Measurements from ENCODE around the gene EEF1AKMT3.

The EEF1AKMT3 gene

GRCh38 chr12:57730336-57731067, 41.9 kb upstream of the EEF1AKMT3 start:
- in situ Hi-C loops (cut with MboI; ENCODE audit: low sequenced_read_pairs): no loop called here
- no peak for DNase-seq (ENCODE audit: low spot score in 2 of 2)
- Histone ChIP-seq H3K4me1 (no peaks in the 10 kb centered on the region), H3K4me3 (no peak overlapping the region), H3K27me3 (ENCODE audit: low read depth) (no peaks in the 10 kb centered on the region; the same call in 1 of the 2 replicates), H3K9me3 (no peaks in the 10 kb centered on the region), H3K36me3 (replicated peaks) (no peaks in the 10 kb centered on the region)

DNA sequence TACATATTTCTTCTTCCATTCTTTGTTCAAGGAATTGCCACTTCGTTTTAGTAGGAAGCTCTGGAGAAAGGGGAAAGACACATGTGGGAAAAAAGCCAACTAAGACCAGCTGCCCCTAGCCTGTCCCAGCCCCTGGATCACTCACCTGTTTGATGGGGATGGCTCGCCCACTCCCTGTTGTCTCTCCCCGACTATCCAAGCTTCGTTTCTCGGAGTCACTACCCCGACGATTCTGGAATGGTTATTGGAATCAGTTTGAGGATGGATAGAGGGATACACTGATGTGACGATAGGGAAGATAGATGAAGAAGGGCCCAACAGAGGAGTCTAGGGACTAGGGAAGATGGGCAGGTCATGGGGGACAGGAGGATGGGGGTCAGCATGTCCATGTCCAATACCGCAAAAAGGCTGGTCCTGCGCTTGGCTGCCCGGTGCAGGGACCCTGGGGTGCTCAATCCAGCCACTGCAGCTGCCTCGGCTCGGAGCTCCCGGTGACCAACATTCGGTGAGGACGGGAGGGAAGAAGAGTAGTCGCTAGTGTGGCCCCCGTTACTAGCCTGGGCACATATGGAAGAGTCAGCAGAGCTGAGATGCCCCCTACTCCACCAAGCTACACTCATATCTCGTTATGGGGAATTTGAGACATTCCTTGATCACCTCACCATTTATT, 40.9 kb upstream of the EEF1AKMT3 start:
- no peak for DNase-seq (ENCODE audit: low spot score in 2 of 2)
- H3K36me3 ChIP-seq (replicated peaks): no peaks in the 10 kb centered on the region
- no peaks in the 10 kb centered on the region for H3K9me3 ChIP-seq
- in situ Hi-C loops (cut with MboI; ENCODE audit: low sequenced_read_pairs): no loop called here
- H3K4me3 ChIP-seq: no peak overlapping the region
- H3K27me3 ChIP-seq (ENCODE audit: low read depth): peaks cover 3% of the 10 kb centered on the region; the same call in 1 of the 2 replicates
- H3K4me1 ChIP-seq: no peaks in the 10 kb centered on the region

GRCh38 chr12:57732270-57732669, 40.1 kb upstream of the EEF1AKMT3 start:
- H3K4me3 ChIP-seq: no peak overlapping the region
- in situ Hi-C loops (cut with MboI; ENCODE audit: low sequenced_read_pairs): no loop called here
- peaks cover 3% of the 10 kb centered on the region; the same call in 1 of the 2 replicates for H3K27me3 ChIP-seq (ENCODE audit: low read depth)
- H3K9me3 ChIP-seq: no peaks in the 10 kb centered on the region
- no peaks in the 10 kb centered on the region for H3K4me1 ChIP-seq
- H3K36me3 ChIP-seq (replicated peaks): no peaks in the 10 kb centered on the region
- no peak for DNase-seq (ENCODE audit: low spot score in 2 of 2)

- H3K4me1 ChIP-seq: no peaks in the 10 kb centered on the region
- in situ Hi-C loops (cut with MboI; ENCODE audit: low sequenced_read_pairs): no loop called here
- DNase-seq (ENCODE audit: low spot score in 2 of 2): no peak
- peaks cover 3% of the 10 kb centered on the region; the same call in 1 of the 2 replicates for H3K27me3 ChIP-seq (ENCODE audit: low read depth)
- no peaks in the 10 kb centered on the region for H3K9me3 ChIP-seq
- no peak overlapping the region for H3K4me3 ChIP-seq
- no peaks in the 10 kb centered on the region for H3K36me3 ChIP-seq (replicated peaks)
Measured at GRCh38 chr12:57732726-57733593, 39.5 kb upstream of the EEF1AKMT3 start.

DNA sequence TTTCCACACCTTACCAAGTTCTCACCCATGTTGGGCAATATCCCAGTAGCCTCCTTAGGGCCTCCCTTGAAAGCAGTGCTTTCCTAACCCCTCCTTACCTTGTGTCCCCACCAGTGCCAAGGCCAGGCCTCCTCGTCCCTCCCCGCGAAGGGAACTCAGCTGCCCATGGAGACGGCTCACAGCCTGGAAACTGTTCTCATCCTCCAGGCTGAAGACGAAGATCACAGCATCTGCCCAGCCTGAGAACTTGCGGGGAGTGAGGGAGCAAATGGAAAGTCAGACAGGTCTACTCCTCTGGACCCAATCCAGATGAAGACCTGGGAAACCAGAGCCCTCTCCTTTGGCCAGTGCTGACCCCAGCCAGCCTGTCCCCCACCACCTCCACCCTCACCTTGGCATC, 38.5 kb upstream of the EEF1AKMT3 start:
- Histone ChIP-seq H3K4me3 (no peak overlapping the region), H3K36me3 (replicated peaks) (no peaks in the 10 kb centered on the region), H3K9me3 (no peaks in the 10 kb centered on the region), H3K27me3 (ENCODE audit: low read depth) (peaks cover 3% of the 10 kb centered on the region; the same call in 1 of the 2 replicates), H3K4me1 (no peaks in the 10 kb centered on the region)
- no peak for DNase-seq (ENCODE audit: low spot score in 2 of 2)
- in situ Hi-C loops (cut with MboI; ENCODE audit: low sequenced_read_pairs): no loop called here

GRCh38 chr12:57734591-57734990, 37.8 kb upstream of the EEF1AKMT3 start:
- Histone ChIP-seq H3K27me3 (ENCODE audit: low read depth) (peaks cover 3% of the 10 kb centered on the region; the same call in 1 of the 2 replicates), H3K9me3 (no peaks in the 10 kb centered on the region), H3K36me3 (replicated peaks) (no peaks in the 10 kb centered on the region), H3K4me3 (no peak overlapping the region), H3K4me1 (no peaks in the 10 kb centered on the region)
- in situ Hi-C loops (cut with MboI; ENCODE audit: low sequenced_read_pairs): no loop called here
- no peak for DNase-seq (ENCODE audit: low spot score in 2 of 2)

DNA sequence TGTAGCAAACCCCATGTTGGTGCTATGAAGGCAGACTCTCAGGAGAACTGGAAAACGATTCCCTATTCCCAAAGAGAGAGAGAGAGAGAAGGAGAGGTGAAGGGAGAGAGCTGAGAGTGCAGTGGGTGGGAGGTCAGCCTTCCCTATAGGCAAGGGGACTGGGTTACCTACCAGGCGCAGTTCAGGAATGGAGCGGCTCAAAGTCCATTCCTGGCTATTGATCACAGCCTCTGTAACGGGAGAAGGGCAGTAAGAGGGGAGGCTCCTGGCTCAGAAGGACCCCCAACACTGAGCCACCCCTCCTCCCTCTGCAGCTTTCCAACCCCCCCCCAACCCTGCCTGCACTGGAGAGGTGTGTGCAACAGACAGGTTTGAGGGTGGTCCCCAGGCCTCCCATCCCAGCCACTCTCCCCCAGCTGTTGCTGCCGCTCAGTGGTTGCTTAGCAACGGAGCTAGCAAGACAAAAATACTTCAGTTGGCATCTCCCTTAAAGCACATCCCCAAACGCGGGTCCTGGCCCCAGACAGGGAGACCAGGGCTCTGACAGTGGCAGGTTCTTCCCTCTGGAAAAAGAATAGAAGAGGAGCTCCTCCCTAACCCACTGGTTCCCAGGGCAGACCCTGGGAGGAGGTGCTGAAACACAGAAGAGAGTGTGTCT, 37.1 kb upstream of the EEF1AKMT3 start:
- no peak for DNase-seq (ENCODE audit: low spot score in 2 of 2)
- no peaks in the 10 kb centered on the region for H3K4me1 ChIP-seq
- peaks cover 3% of the 10 kb centered on the region; the same call in 1 of the 2 replicates for H3K27me3 ChIP-seq (ENCODE audit: low read depth)
- H3K4me3 ChIP-seq: no peak overlapping the region
- H3K9me3 ChIP-seq: no peaks in the 10 kb centered on the region
- in situ Hi-C loops (cut with MboI; ENCODE audit: low sequenced_read_pairs): no loop called here
- H3K36me3 ChIP-seq (replicated peaks): no peaks in the 10 kb centered on the region

- H3K27me3 ChIP-seq (ENCODE audit: low read depth): peaks cover 5% of the 10 kb centered on the region; the same call in 1 of the 2 replicates
- no peak overlapping the region for H3K4me3 ChIP-seq
- no peaks in the 10 kb centered on the region for H3K36me3 ChIP-seq (replicated peaks)
Measured at GRCh38 chr12:57735952-57736740, 36.3 kb upstream of the EEF1AKMT3 start.

GRCh38 chr12:57736741-57737466, 35.5 kb upstream of the EEF1AKMT3 start:
- no peak for DNase-seq (ENCODE audit: low spot score in 2 of 2)
- peaks cover 10% of the 10 kb centered on the region for H3K27me3 ChIP-seq (ENCODE audit: low read depth)
- in situ Hi-C loops (cut with MboI; ENCODE audit: low sequenced_read_pairs): no loop called here
- H3K4me1 ChIP-seq: no peaks in the 10 kb centered on the region
- no peaks in the 10 kb centered on the region for H3K9me3 ChIP-seq
- H3K36me3 ChIP-seq (replicated peaks): no peaks in the 10 kb centered on the region
- H3K4me3 ChIP-seq: no peak overlapping the region

More at GRCh38 chr12:57735952-57736740, 36.3 kb upstream of the EEF1AKMT3 start:
- in situ Hi-C loops (cut with MboI; ENCODE audit: low sequenced_read_pairs): no loop called here
- Histone ChIP-seq H3K4me1 (no peaks in the 10 kb centered on the region), H3K9me3 (no peaks in the 10 kb centered on the region)
- no peak for DNase-seq (ENCODE audit: low spot score in 2 of 2)

GRCh38 chr12:57737467-57738460, 34.6 kb upstream of the EEF1AKMT3 start:
- no peak overlapping the region for H3K4me3 ChIP-seq
- no peaks in the 10 kb centered on the region for H3K36me3 ChIP-seq (replicated peaks)
- H3K27me3 ChIP-seq (ENCODE audit: low read depth): peaks cover 10% of the 10 kb centered on the region
- in situ Hi-C loops (cut with MboI; ENCODE audit: low sequenced_read_pairs): no loop called here
- H3K9me3 ChIP-seq: no peaks in the 10 kb centered on the region
- no peak for DNase-seq (ENCODE audit: low spot score in 2 of 2)
- no peaks in the 10 kb centered on the region for H3K4me1 ChIP-seq

GRCh38 chr12:57738661-57739237, 33.7 kb upstream of the EEF1AKMT3 start, which contains the start of gene AGAP2:
Gene AGAP2 (minus strand): TSS chr12:57738742. CDS start chr12:57738246, 496 bp downstream.
- in situ Hi-C loops (cut with MboI; ENCODE audit: low sequenced_read_pairs): no loop called here
- Histone ChIP-seq H3K27me3 (ENCODE audit: low read depth) (peaks cover 10% of the 10 kb centered on the region), H3K4me3 (no peak within 1 kb of the TSS), H3K36me3 (replicated peaks) (no peaks in the 10 kb centered on the region), H3K9me3 (no peaks in the 10 kb centered on the region), H3K4me1 (0 out of 2 replicates have a peak, but pooled peaks cover under 1% of the 10 kb centered on the region)
- no peak for DNase-seq (ENCODE audit: low spot score in 2 of 2)

All from HAP-1 (cell line).